ENCODE data around the gene SYNE1.
"Not testable (repeated sequence)": the region's sequence is repeated elsewhere in the genome, so short reads cannot be mapped to it uniquely, and the experiment has no call there.

SYNE1 gene

DNA sequence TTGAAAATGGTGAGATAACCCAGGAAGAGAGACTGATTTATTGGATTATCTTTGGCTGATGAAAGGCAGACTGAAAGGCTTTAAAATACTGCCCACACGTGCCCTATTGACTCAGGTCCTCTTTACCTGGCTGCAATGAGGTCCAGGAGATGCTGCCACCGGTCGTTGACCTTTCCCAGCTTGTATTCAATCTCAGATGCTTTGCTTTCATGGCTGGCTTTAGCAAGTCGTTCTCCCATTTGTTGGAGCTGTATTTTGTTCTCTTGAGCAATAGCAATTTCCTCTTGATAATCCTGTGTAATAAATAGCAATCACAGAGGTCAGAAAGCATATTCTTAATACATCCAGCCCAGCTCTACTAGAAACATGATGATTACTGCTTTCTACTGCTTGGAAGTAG is 460.9 kb downstream of the SYNE1 start:
- no peak for DNase-seq (ENCODE audit: low read depth)

DNA sequence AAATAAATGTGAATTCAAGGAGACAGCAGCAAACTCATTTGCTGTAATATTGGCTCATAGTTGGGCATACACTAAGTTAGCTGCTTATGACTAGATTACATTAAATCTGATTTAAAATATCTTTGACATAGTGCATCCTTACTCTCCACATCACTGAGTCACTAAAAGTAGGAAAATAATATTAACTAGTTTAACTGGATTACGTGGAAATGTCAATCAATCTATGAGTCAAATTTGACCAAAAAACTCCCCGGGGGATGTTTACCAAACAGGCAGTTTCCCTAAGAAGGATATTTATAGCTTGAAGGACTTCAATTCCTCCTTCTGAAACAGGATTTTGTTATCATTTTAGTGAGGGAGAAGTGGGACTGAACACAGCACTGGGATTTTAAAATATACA is 463.2 kb downstream of the SYNE1 start:
- no peak for DNase-seq (ENCODE audit: low read depth)

DNA sequence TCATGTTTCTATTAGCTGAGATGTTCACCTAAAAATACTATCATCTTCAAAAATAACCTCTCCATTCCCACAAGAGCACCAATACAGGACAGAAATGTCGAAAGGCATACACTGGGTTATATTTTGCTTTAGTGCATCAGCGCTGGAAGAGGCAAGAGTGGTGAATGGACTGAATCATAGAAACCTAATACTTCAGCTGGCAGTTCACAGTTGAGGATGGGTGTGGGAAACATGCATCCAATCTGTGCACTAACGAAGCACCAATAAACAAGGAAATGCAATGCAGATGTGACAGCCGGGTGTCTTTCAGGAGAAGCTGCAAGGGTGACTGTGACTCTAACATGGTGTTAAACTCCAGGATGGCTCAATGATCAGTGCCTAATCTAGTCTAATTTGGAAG is 463.8 kb downstream of the SYNE1 start:
- DNase-seq (ENCODE audit: low read depth) = no peak

DNA sequence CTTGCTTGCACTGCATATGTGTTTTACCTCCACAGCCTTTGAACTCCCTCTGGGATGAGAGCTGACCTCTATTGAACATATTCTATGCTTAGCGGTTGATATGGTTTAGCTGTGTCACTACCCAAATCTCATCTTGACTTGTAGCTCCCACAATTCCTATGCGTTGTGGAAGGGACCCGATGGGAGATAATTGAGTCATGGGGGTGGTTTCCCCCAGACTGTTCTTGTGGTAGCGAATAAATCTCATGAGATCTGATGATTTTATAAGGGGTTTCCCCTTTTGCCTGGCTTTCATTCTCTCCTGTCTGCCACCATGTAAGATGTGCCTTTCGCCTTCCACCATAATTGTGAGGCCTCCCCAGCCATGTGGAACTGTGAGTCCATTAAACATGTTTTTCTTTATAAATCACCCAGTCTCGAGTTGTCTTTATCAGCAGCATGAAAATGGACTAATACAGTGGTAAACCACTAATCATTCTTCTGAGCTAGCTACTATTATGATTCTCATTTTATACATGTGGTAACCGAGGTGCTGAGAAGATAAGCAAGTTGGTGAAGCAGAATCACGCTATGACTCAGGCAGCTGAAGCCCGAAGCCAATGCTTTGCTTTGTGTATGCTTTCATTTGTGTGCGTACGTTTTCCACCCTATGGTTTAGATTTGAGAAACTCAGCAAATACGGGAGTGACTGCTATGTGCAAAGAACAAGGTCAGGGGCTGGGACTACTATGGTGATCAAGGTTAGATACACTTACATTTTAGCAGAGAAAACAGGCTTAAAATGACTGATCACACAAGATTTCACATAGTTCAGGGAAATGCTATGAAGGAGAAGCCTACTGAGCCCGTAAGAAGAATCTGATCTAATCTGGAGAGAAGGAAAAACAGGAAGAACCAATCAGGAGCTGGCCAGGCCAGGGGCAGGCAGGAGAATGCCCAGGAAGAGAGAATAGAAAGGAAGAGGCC is 466.2 kb downstream of the SYNE1 start:
- DNase-seq (ENCODE audit: low read depth) = no peak

DNA sequence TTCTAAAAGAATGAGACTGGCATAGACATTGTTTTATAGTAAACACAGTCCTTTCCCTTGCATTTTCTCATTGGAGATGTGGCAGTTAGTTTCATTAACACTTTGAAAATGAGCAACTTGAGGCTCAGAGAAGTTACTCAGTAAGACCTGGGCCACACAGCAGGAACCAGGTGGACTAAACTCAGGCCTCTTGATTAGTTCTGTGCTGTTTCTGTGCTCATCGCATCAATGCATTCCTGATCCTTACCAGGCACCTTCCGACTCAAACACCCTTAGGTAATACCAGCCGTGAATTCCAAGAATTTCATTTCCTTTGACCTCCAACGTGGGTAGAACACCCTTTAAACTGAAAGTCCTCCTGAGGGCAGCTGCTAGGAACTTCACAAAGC is 466.9 kb downstream of the SYNE1 start:
- DNase-seq (ENCODE audit: low read depth) = no peak

DNA sequence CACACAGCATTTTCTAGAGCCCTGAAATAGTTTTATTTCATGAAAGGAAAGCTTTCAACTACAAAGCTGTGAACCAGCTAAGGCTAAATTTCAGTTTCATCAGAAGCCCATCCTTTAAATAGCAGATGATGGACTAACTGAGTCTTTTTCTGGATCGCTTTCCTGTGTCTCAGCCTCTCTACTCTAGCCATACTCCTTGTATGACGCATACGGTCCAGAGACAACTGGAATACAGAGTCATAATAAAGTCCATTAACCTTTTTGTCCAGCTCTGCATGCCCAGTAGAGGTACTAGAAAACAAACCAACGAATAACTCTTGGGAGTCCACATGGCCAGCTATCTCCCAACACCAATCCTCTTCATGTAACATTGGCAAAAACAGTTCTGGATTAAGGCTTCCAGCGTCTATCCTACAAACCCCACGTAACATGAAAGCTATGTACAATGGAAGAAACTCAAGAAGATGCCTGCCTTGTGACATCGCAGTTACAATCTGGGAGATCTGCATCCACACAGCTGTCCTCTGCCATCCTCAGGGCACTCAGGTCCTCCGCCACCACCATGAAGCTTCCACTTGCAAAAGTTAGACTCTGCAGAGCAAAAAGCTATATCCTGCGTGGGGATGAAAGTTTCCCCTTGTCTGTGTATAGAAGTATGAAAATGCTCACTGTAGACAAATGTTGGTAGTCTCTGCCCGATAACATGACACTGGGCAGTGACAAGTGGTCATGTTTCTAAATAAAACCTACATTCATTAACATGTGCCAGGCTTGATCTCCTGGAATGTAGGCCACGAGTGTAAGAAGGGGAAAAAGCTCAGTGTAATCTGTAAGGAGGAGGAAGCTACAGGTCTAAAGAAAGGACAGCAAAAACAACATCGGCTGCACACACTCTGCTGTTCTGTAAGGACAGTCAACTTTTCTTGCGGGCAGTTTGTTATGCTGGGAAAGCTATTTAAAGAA is 469.2 kb downstream of the SYNE1 start:
- DNase-seq (ENCODE audit: low read depth) = no peak

DNA sequence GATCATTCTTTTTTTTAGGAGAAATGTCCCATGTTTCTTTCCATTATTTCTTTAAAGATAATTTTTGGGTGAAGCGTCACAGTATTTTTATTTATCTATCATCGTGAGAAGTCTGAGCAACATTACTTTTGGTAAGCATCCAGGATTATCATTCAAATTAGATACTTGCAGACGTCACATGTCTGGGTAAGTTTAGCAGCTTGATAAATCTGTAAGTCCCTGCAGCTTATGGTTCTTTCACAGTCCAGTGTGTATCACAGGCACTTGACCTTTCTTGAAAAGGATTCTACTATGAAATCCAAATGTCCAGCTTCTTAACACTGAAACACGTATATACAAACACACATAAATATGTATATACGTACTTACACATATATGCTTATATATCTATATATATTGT is 470.3 kb downstream of the SYNE1 start:
- no peak for DNase-seq (ENCODE audit: low read depth)

DNA sequence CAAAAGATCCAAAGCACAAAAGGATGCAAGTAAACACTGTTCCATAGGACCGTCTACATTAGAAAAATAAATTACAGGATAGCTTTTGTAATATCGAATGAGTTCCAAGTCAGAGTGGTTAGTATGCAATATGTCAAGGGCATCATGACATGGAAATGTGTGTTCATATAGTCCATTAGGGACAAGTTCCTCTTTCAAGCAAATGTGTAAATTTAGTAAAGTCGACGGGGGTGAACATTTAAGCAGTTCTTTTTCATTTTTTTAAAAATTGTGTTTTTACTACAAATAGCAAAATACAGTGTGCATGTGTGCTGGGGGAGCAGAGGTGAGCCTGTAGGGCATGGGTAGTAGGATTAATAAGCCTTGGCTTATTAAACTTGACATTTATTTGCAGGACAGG is 470.7 kb downstream of the SYNE1 start:
- no peak for DNase-seq (ENCODE audit: low read depth)

DNA sequence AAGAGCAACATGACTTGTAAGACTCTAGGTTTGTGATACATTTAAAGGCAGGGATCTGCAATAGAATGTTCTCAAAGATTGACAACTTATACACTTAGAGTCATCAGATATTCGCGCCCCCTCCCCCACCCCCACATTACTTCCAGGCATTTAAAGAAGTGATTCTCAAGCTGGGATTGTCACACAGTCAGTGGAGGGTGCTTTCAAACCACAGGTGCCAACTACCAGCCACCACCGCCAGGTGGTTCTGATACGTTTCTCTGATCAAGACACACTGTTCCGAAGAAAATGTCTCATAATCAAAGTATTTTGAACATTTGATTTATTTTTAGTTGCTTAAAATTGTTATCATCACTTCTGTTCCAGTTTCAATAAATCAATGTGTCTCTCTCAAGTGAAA is 472.2 kb downstream of the SYNE1 start:
- no peak for DNase-seq (ENCODE audit: low read depth)

DNA sequence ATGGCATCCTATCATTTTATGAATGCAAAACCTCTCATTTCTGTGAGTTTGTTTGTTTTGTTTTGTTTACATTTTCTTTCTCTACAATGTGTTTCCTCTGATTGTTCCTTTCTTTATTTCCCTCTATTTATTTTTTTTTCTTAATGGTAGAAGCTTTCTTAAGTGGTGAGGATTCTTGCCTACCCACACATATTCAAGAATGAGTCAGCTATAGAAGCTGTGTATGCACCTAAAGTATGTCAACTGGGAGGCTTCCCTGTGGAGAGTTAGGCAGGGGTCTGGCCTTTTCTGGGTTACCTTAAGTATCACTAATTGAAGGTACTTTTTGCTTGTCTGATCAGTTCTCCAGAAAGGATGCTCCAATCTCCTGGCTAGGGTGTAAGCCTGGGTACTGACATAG is 475.7 kb downstream of the SYNE1 start:
- no peak for DNase-seq (ENCODE audit: low read depth)

DNA sequence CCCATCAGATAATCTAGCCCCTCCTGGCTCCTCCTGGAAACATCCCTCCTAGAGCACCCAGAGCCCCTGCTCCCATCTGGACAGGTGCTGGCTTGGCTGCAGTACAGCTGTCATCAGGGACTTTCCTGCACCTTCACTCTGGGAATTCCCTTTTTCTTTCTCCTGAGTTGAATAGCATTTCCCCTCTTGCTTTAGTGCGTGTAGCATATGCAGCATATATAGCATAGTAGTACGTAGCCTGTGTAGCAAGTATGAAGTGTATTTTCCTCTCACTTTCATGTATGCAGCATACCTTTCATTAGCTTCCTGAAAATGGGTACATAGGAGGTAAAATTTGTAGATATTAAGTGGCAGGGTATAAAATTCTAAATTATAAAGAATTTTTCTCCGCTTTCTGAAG is 476.8 kb downstream of the SYNE1 start:
- DNase-seq (ENCODE audit: low read depth) = no peak

DNA sequence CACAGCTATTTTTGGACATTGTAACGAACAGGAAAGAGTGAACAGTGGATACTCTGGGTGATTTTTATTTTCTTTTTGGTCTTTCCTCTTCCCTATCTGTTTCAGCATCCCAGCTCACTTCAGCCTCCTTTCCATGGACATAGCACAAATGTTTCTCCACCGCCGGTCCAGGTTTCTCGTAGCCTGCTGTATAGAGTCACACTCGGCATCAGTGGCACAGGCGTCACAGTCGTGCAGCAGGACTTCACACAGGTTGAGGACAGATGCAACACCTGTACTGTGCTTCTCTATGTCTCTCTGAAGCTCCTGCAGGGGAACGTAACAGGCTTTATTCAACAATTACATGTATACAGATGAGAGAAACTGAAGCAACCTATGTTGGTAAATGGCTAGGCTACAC is 481.4 kb downstream of the SYNE1 start:
- DNase-seq (ENCODE audit: low read depth) = no peak

DNA sequence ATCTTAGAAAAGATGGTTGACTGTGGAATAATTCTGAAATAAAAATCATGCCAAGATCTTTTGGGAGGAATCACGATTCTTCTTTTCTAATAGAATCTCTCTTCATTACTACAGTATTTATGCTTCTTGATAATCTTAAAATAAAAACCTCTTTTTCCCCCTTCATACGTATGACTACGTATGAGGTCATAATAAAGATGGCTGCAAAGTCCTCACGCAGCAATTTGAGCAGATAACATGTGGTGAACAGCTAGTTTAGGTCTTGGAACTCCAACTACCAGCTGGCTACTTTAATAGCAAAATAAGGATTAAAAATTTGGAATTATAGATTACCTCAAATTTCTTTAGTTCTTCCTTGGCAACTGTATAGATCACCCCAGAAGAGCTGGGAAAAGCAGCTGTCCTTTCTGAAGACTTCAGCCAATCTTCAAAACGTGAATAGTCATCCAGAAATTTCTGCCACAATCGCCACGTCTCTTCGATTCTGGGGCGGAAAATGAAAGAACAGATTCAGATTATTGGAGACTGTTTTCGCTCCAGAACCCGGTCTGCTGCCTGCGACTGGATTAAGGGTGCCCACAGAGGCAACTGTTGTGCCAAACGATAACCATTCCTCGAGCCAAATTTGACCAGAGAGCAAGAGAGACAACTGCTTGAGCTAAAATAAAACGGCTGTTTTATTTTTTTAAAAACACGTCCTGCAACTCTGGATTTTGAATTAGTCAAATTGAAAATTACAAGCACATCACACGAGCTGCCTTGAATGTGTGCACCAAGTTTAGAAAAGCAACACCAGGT is 482.4 kb downstream of the SYNE1 start:
- no peak for DNase-seq (ENCODE audit: low read depth)

DNA sequence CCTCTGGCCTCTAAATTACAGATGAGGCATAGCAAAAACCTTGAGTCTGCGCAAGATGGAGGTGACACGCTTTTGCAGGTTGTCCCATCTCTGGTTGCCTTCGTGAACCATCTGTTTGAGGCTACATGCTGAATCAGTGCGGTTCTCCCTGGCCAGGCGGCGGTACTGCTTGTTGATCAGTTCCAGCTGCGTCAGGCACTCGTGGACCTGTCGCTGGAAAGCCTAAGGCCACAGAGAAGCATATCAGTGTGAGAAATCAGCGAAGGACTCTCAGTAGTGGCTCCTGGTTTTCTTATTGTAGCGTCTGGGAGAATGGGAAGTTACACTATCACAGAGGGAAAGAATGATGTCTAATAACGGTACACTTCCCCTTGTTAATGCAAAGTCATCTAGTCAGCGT is 485.2 kb downstream of the SYNE1 start:
- DNase-seq (ENCODE audit: low read depth) = no peak

DNA sequence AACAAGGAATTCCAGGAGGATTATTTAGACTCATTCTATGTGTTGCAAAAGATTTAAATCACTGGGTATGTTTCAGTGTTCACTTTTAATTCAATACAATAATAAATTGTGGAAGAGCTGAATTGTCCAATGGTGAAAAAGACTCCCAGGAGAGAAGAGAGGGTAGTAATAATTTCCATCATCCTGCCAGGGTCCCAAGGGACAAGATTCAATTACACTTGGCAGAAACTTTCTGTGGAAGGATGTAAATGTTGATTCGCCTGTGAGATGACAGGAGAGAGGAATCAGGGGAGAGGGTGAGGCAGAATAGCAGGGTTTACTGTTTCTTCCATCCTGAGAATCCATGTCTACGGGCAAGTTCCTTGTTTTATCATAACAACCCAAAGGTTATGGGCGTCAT is 487.0 kb downstream of the SYNE1 start:
- DNase-seq (ENCODE audit: low read depth) = no peak

DNA sequence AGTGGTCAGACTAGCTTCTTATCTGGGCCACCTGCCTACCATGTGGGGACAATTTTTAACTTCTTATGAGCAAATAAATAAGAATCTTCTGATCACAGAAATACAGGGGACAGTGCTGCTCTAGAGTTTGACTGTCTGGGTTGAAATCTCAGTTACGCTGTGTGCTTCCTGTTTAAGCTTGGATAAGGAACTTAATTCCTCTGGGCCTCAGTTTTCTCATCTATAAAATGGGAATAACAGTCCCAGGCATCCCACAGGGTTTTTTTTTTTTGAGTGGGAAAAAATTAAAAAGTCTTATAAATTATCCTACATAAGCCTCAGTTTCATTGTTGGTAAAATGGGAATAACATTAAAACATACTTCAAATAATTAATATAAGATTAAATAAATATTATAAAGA is 488.8 kb downstream of the SYNE1 start:
- DNase-seq (ENCODE audit: low read depth) = no peak

DNA sequence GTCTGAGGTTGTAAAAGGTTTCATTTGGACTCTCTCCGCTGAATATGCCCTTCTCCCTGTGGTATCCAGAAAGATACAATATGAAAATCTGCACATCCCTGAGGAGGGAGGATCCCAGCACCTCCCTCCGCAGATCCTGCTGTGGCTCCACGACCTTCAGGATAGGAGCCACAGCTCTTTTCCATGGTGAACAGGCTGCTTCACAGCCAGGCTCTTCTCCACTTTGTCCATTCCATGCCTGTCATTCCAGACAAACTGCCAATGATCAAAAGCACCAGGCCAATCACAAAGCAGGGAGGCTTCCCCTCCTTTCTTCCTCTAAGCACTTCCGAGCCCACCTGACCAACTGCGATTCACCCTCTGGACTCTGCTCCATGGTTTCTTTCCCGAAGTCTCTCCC is 489.9 kb downstream of the SYNE1 start:
- DNase-seq (ENCODE audit: low read depth) = no peak

DNA sequence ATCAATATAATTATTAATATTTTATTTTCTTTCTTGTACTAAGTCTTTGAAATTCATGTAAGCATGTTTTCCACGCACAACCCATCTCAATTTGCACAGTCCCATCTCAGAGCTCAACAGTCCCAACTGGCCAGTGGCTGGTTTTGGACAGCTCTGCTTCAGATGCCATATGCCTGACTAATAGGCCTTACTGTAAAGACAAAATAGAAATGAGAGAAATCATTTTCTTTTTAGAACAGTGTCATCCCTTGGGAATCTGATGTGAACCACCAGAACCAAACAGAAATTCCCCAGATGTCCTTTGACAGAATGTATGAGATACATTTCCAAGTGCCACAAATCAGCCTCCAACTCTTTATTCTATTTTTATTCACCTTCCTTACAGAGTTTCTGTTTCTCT is 490.8 kb downstream of the SYNE1 start:
- DNase-seq (ENCODE audit: low read depth) = peak; percentile 65

DNA sequence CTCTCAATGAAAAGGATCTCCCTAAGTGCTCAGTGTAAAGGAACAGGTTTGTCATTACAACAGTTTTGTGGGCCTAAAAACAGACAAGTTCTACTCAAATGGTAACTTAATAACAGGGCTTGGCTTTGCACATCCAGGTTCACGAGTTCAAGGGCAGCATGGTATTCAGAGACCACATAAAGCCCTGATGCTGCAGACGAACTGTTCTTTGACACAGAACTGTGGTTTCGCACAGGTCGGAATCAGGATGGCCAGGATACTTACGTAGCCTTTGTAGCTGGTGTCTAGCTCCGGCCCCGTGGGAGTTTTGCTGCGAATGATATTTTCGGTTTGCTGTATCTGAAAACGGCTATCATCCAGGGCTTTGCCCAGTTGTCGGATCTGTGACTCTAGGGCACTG is 493.8 kb downstream of the SYNE1 start:
- no peak for DNase-seq (ENCODE audit: low read depth)

DNA sequence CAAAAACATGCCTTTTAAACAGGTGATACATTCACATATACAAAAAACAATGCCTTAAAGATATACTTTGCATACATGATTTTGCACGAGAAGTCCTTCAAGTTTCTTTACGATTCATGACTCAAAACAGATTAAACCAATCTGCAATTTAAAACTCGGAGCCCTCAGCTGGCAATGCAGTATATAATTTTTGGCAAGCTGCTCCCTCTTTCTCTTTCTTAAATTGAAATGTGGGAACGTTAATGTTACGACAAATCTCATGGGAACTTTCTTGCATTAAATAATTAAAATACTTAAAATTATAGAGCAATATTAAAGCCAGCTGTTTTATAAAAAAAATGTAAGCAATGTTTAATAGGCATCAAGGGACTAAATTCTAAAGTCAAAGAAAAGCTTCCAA is 495.1 kb downstream of the SYNE1 start:
- no peak for DNase-seq (ENCODE audit: low read depth)

DNA sequence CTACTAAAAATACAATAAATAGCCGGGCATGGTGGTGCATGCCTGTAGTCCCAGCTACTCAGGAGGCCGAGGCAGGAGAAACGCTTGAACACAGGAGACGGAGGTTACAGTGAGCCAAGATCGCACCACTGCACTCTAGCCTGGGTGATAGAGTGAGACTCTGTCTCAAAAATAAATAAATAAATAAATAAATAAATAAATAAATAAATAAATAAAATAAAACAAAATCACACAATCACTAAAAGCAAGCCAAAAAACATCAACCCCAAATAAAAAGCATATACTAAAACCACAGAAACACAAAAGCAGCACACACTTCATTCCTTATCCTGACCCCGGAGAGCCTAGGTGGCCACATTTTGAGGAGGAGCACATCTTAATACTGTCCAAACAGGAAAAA is 498.8 kb downstream of the SYNE1 start:
- not testable (repeated sequence) for DNase-seq (ENCODE audit: low read depth)

DNA sequence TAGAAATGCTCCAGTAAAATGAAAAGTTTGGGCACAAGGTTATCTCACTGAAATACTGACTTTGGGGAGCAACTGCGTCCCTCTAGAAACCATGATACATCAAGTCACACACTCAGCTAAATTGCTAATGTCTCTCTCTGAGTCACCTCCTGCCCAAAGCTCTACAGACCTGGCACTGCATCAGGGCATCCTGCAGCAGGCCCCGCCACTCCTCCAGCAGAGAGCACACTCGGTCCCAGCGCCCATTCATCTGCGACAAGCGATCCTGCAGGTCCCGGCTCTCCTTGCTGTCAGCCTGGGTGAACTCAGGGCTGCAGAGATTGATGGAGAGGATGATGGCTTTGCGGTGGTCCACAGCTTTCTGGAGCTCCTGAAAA is 500.7 kb downstream of the SYNE1 start:
- no peak for DNase-seq (ENCODE audit: low read depth)
